HepG2 (cell line): ENCODE measurements around the gene METRNL. TPM values are rescaled to one million over a fixed set of nuclear protein-coding genes. Genes with fewer than 3 reads are reported as not detected.

ENCODE experiments used
- ATAC-seq: fragments of 200-7000 bp; cut with Tn5 transposase; 3 replicates; pipeline ENCODE4 v1.9.1; 2020; ENCODE audit warnings: mild to moderate bottlenecking, moderate library complexity
- BruUV-seq: library from RNA; stranded (reverse); fragments of 400-500 nt; replicated peaks from 2 replicates; lab custom pipeline; 2021; lab: Mats Ljungman, UMichigan
- CTCF ChIA-PET: fragments of 300-600 bp; formaldehyde crosslinking; extraction: SDS; loops from one replicate; lab custom pipeline; 2021; ENCODE audit warnings: low total read pairs, inconsistent platforms, low intra/inter-chr PET ratio; lab: Yijun Ruan, JAX
- POLR2A ChIA-PET: fragments of 350-600 bp; sonication (Branson Sonifier 250); formaldehyde crosslinking; loops from one replicate; lab custom pipeline; 2020; ENCODE audit warnings: antibody characterized with exemption, inconsistent platforms; lab: Yijun Ruan, JAX
- DNase-seq: peaks from one replicate; pipeline ENCODE4 v3.0.0-alpha.2; 2015; ENCODE audit warnings: low spot score
- FAIRE-seq: peaks from 3 replicates; lab custom pipeline; 2011; peaks lifted over from hg19 to GRCh38; lab: Jason Lieb, UNC
- H2AFZ ChIP-seq: one replicate; pipeline ENCODE4 v1.6.1; 2011; ENCODE audit warnings: low read length, inconsistent platforms
- H3K27ac ChIP-seq: fragments of 300-600 bp; 3 replicates; pipeline ENCODE4 v1.8.0; 2011; ENCODE audit warnings: mixed run types, mild to moderate bottlenecking, mixed read lengths, low read length, inconsistent platforms; ENCODE audit not compliant: insufficient read depth; ENCODE audit errors: extremely low read length
- H3K27me3 ChIP-seq, 2 experiments: fragments of 200-600 bp in 1 of 2; 2 replicates in 1 of 2; 3 replicates in 1 of 2; pipeline versions ENCODE4 v1.6.0 to v1.8.0; 2011; ENCODE audit warnings: low read length in 2 of 2, mild to moderate bottlenecking in 2 of 2, moderate library complexity in 2 of 2, inconsistent platforms in 1 of 2; ENCODE audit not compliant: insufficient read depth in 2 of 2, control insufficient read depth in 1 of 2
- H3K36me3 ChIP-seq, 2 experiments: fragments of 200-600 bp in 1 of 2; replicated peaks in 1 of 2; 2 replicates in 1 of 2; 3 replicates in 1 of 2; pipeline versions ENCODE4 v1.5.1 to v1.8.0; 2011; ENCODE audit warnings: low read length in 2 of 2, inconsistent platforms in 1 of 2; ENCODE audit not compliant: insufficient read depth in 2 of 2, control insufficient read depth in 1 of 2
- H3K4me1 ChIP-seq: 2 replicates; pipeline ENCODE4 v1.5.1; 2012; ENCODE audit warnings: low read length, inconsistent platforms; ENCODE audit not compliant: insufficient read depth
- H3K4me2 ChIP-seq: 2 replicates; pipeline ENCODE4 v1.6.0; 2011; ENCODE audit warnings: low read depth, low read length, inconsistent platforms
- H3K4me3 ChIP-seq, 3 experiments: fragments of 200-600 bp in 1 of 3; sonication (generic), shearing (Covaris generic) in 1 of 3; replicated peaks in 1 of 3; 2 replicates each; pipeline ENCODE4 v1.5.1; 2011 to 2016; ENCODE audit warnings: low read length in 3 of 3, inconsistent platforms in 2 of 3, low read depth in 2 of 3, mild to moderate bottlenecking in 2 of 3, control low read depth in 1 of 3, mixed read lengths in 1 of 3; ENCODE audit not compliant: insufficient read depth in 1 of 3
- H3K79me2 ChIP-seq: one replicate; pipeline ENCODE4 v1.6.1; 2011; ENCODE audit warnings: low read length, inconsistent platforms; ENCODE audit not compliant: insufficient read depth
- H3K9ac ChIP-seq: 2 replicates; pipeline ENCODE4 v1.6.0; 2011; ENCODE audit warnings: mild to moderate bottlenecking, low read depth, low read length, inconsistent platforms; ENCODE audit not compliant: insufficient read depth
- H3K9me3 ChIP-seq: 2 replicates; pipeline ENCODE4 v1.5.1; 2012; ENCODE audit warnings: mild to moderate bottlenecking, low read length
- H4K20me1 ChIP-seq: 2 replicates; pipeline ENCODE4 v1.6.0; 2011; ENCODE audit warnings: inconsistent platforms, mild to moderate bottlenecking, low read length, moderate library complexity; ENCODE audit not compliant: insufficient read depth
- NFIB ChIP-seq: sonication (generic); formaldehyde crosslinking; IDR thresholded peaks from 2 replicates; pipeline ENCODE4 v1.9.0; 2021; ENCODE audit warnings: missing genetic modification reagents, mild to moderate bottlenecking, borderline replicate concordance
- RFX1 ChIP-seq: fragments of 450-650 bp; IDR thresholded peaks from 2 replicates; pipeline ENCODE4 v1.6.1; 2017
- TARDBP ChIP-seq: sonication (generic); formaldehyde crosslinking; IDR thresholded peaks from 2 replicates; pipeline ENCODE4 v1.8.0; 2022; ENCODE audit warnings: mild to moderate bottlenecking, missing genetic modification reagents
- ZNF136 ChIP-seq: sonication (generic); formaldehyde crosslinking; IDR thresholded peaks from 2 replicates; pipeline ENCODE4 v1.8.1; 2022; ENCODE audit warnings: low read depth, mild to moderate bottlenecking, moderate library complexity, missing genetic modification reagents
- ZNF224 ChIP-seq: sonication (generic); formaldehyde crosslinking; IDR thresholded peaks from 2 replicates; pipeline ENCODE4 v1.5.0; 2020; ENCODE audit warnings: mild to moderate bottlenecking, missing genetic modification reagents
- ZNF605 ChIP-seq: sonication (generic); formaldehyde crosslinking; IDR thresholded peaks from 2 replicates; pipeline ENCODE4 v1.8.0; 2022; ENCODE audit warnings: mild to moderate bottlenecking, missing genetic modification reagents
- ZNF761 ChIP-seq: sonication (generic); formaldehyde crosslinking; conservative IDR thresholded peaks from 2 replicates; pipeline ENCODE4 v1.4.0; 2020; ENCODE audit warnings: mild to moderate bottlenecking, missing genetic modification reagents
- WGBS: methylation state at CpG from one replicate; pipeline ENCODE4 v1.1.6; 2017; ENCODE audit warnings: low lambda C conversion rate; 5-methylcytosine and 5-hydroxymethylcytosine counted together
- in situ Hi-C: cut with HindIII; loops from 2 replicates; pipeline ENCODE4 v1.10.0; 2017; ENCODE audit warnings: low pct_unique_long_range_greater_than_20kb; ENCODE audit not compliant: extremely low pct_ligation_motif_present
- intact Hi-C: fragments of 100-400 bp; cut with micrococcal nuclease; formaldehyde crosslinking; loops from one replicate; pipeline ENCODE4 v1.10.0; 2022; ENCODE audit not compliant: unreplicated experiment
- polyA plus RNA-seq, 8 experiments: library from polyadenylated mRNA; depleted of rRNA in 3 of 8; stranded (reverse) in 7 of 8; unstranded in 1 of 8; fragments of >200 nt; fragmentation: Illumina TruSeq in 4 of 8; extraction: Trizol in 4 of 8; gene quantifications; 2 replicates each; pipeline versions ENCODE4 v1.2.1 to v1.2.3, GENCODE V29; 2011 to 2016; ENCODE audit warnings: low read depth in 4 of 8, missing spikeins in 1 of 8, mixed read lengths in 1 of 8; ENCODE audit not compliant: insufficient read depth in 1 of 8
- total RNA-seq, 5 experiments: library from RNA; depleted of rRNA; stranded (reverse); fragments of >200 nt; fragmentation: Illumina TruSeq; extraction: Trizol; gene quantifications; 2 replicates each; pipeline ENCODE4 v1.2.3, GENCODE V29; 2016; ENCODE audit warnings: low read depth in 1 of 5

METRNL gene
- total and polyA plus RNA-seq, 2 of the 13 experiments (the other 11 are each of a cell fraction or from before 2014, with no cell fraction given): 0.66 to 0.84 TPM

GRCh38 chr17:83036193-83036592, 43.2 kb upstream of the METRNL start:
- in situ Hi-C loops (no loop called here), intact Hi-C loops (no loop called here)
- Histone ChIP-seq H3K79me2 (peaks cover 4% of the 10 kb centered on the region), H3K9ac (no peak overlapping the region), H3K9me3 (peaks cover 4% of the 10 kb centered on the region; the same call in 1 of the 2 replicates), H2AFZ (no peak overlapping the region), H3K27ac (no peak overlapping the region), H4K20me1 (no peaks in the 10 kb centered on the region), H3K4me2 (no peak overlapping the region), H3K36me3 (peaks cover 23 to 53% of the 10 kb centered on the region in 2 experiments; a peak in 4 of 5 replicates), H3K27me3 (no peaks in the 10 kb centered on the region), H3K4me3 (no peak overlapping the region), H3K4me1 (no peaks in the 10 kb centered on the region)
- TF ChIP-seq ZNF136 (no peak), ZNF761 (CRISPR knock-in tag) (no peak), ZNF224 (no peak), RFX1 (no peak), ZNF605 (CRISPR knock-in tag) (no peak), NFIB (CRISPR knock-in tag) (no peak)
- no peak for FAIRE-seq
- ChIA-PET POLR2A (interaction anchor here (1.1 to 1.8 kb wide), 2 partner anchors 10 to 13 kb away, joined by 4 read pairs; no protein-coding TSS in a partner anchor), CTCF (no interaction called here)
- no TSS peak for BruUV-seq
- DNase-seq: no peak
- 97% methylated on average over 7 of the region's 7 CpGs for WGBS
- no peak for ATAC-seq

- in situ Hi-C loops: no loop called here
- H3K27me3 ChIP-seq: no peaks in the 10 kb centered on the region
- peaks cover 4% of the 10 kb centered on the region for H3K79me2 ChIP-seq
- H3K4me3 ChIP-seq: no peak overlapping the region
- ChIA-PET POLR2A (interaction anchor here (1.1 to 1.8 kb wide), 2 partner anchors 10 to 12 kb away, joined by 4 read pairs; no protein-coding TSS in a partner anchor), CTCF (no interaction called here)
- H3K9me3 ChIP-seq: peaks cover 9% of the 10 kb centered on the region; the same call in 1 of the 2 replicates
- peaks cover 20 to 53% of the 10 kb centered on the region in 2 experiments; a peak in 4 of 5 replicates for H3K36me3 ChIP-seq
- no peak for ATAC-seq
- no TSS peak for BruUV-seq
- TF ChIP-seq TARDBP (CRISPR knock-in tag): no peak
- intact Hi-C loops: no loop called here
- no peak overlapping the region for H2AFZ ChIP-seq
- no peak overlapping the region for H3K4me2 ChIP-seq
- FAIRE-seq: no peak
- H3K4me1 ChIP-seq: no peaks in the 10 kb centered on the region
- no peaks in the 10 kb centered on the region for H4K20me1 ChIP-seq
- H3K9ac ChIP-seq: no peak overlapping the region
- DNase-seq: no peak
- no peak overlapping the region for H3K27ac ChIP-seq
- WGBS: 95% methylated on average over 7 of the region's 7 CpGs
Observed at GRCh38 chr17:83036666-83037065, 42.7 kb upstream of the METRNL start.
